Spleen (tissue), 7 donors: Measurements from ENCODE around the gene WDR59.

Experiments used
- POLR2A ChIP-seq, 3 donors: fragments of 450-650 bp; IDR thresholded peaks; one replicate each; pipeline ENCODE4 v1.5.1; 2017; ENCODE audit warnings: antibody characterized with exemption in 3 of 3, mild to moderate bottlenecking in 1 of 3
- POLR2AphosphoS5 ChIP-seq, 3 donors: sonication (generic); formaldehyde crosslinking; IDR thresholded peaks; one replicate each; pipeline ENCODE4 v1.5.1; 2017; ENCODE audit warnings: antibody characterized with exemption in 3 of 3
- TF ChIP-seq, protein P1 (sequence below), 11 experiments: fragments of 200-600 bp in 7 of 11; fragments of 450-650 bp in 4 of 11; sonication (generic) in 4 of 11; IDR thresholded peaks in 8 of 11; conservative IDR thresholded peaks in 3 of 11; 1 replicate in 7 of 11; 2 replicates in 4 of 11; pipeline versions ENCODE4 v1.4.0 to v1.8.0; 2016 to 2021; ENCODE audit warnings: antibody characterized with exemption in 11 of 11, inconsistent platforms in 4 of 11, mild to moderate bottlenecking in 1 of 11
- donor health status: DM: no; HTN: no; CAD: no; lungs with moderate emphysema.
- donor health status: DM: no; HTN: no; CAD: no.
- donor health status: DM: no; HTN: no; CAD: no.

DNA sequence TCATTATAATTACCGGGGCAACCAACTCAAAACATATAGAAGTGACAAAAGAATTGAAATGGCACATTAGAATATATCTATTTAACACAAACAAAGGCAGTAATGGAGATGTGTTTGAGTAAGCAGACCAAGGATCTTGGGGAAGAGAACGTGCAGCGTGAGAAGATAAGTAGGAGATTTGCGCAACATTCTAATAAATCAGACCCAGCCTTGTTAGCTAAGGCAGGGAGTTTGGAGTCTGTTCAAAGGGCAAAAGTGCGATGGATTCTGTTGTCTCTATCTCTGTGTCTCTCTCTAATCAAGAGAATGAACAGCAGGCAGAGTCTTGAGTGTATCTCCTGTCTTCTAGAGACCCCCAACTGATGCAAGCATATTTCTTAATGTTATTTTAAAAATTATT lies 155.3 kb downstream of the WDR59 start:
- TF ChIP-seq, protein P1, sequence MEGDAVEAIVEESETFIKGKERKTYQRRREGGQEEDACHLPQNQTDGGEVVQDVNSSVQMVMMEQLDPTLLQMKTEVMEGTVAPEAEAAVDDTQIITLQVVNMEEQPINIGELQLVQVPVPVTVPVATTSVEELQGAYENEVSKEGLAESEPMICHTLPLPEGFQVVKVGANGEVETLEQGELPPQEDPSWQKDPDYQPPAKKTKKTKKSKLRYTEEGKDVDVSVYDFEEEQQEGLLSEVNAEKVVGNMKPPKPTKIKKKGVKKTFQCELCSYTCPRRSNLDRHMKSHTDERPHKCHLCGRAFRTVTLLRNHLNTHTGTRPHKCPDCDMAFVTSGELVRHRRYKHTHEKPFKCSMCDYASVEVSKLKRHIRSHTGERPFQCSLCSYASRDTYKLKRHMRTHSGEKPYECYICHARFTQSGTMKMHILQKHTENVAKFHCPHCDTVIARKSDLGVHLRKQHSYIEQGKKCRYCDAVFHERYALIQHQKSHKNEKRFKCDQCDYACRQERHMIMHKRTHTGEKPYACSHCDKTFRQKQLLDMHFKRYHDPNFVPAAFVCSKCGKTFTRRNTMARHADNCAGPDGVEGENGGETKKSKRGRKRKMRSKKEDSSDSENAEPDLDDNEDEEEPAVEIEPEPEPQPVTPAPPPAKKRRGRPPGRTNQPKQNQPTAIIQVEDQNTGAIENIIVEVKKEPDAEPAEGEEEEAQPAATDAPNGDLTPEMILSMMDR (IDR thresholded peaks at IDR 0.05 in 8 of 11, conservative IDR thresholded peaks at IDR 0.05 in 3 of 11): no peak
- TF ChIP-seq POLR2AphosphoS5 (IDR thresholded peaks at IDR 0.05): no peak
- TF ChIP-seq POLR2A (IDR thresholded peaks at IDR 0.05): no peak
